ENCODE results near the gene TLL1.

TLL1 gene

GRCh38 chr4:166128403-166128802 is 255.4 kb downstream of the TLL1 start:
- CTCF ChIA-PET = interaction anchor here (0.6 kb wide), 1 partner anchor 88 kb away, joined by 3 read pairs; no protein-coding TSS in a partner anchor
- POLR2A ChIA-PET = no interaction called here
- TF ChIP-seq, protein P1, sequence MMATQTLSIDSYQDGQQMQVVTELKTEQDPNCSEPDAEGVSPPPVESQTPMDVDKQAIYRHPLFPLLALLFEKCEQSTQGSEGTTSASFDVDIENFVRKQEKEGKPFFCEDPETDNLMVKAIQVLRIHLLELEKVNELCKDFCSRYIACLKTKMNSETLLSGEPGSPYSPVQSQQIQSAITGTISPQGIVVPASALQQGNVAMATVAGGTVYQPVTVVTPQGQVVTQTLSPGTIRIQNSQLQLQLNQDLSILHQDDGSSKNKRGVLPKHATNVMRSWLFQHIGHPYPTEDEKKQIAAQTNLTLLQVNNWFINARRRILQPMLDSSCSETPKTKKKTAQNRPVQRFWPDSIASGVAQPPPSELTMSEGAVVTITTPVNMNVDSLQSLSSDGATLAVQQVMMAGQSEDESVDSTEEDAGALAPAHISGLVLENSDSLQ (IDR thresholded peaks at IDR 0.05) = no peak
- TF ChIP-seq FOXA1 (IDR thresholded peaks at IDR 0.05) (no peak), HDGF (IDR thresholded peaks at IDR 0.05; ENCODE audit: borderline replicate concordance) (no peak), L3MBTL2 (conservative IDR thresholded peaks at IDR 0.05) (no peak), ARNT (IDR thresholded peaks at IDR 0.05) (no peak), LEF1 (IDR thresholded peaks at IDR 0.05; ENCODE audit: borderline replicate concordance) (no peak), ZNF384 (IDR thresholded peaks at IDR 0.05) (no peak), SUZ12 (IDR thresholded peaks at IDR 0.05) (no peak), FOXK2 (IDR thresholded peaks at IDR 0.05) (no peak), SP1 (IDR thresholded peaks at IDR 0.05) (no peak), FOXM1 (IDR thresholded peaks at IDR 0.05; ENCODE audit: borderline replicate concordance) (no peak), ELF4 (IDR thresholded peaks at IDR 0.05) (no peak), NFRKB (IDR thresholded peaks at IDR 0.05) (no peak), BHLHE40 (IDR thresholded peaks at IDR 0.05; ENCODE audit: borderline replicate concordance) (no peak), TARDBP (IDR thresholded peaks at IDR 0.05) (no peak), CTBP1 (IDR thresholded peaks at IDR 0.05; ENCODE audit: borderline replicate concordance) (no peak)
- no peak for DNase-seq (ENCODE audit: extremely low spot score)

DNA sequence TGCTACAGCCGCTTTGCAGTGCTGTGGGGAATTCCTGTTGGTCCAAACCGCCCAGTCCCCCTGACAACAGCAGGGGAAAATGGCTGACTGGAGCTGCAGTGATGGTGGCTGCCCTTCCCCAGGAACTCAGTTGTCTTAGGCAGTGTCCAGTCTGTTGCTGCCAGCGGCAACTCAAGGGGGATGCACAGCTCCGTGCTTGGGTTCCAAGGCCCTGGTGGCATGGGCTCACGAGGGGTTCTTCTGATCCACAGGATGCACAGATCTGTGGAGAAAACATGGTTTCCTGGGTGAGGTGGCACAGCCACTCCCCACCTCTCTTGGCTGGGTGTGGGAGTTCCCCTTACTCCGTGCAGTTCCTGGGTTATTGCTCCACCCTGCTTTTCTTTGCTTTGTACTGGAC is 261.2 kb downstream of the TLL1 start:
- ChIA-PET CTCF (no interaction called here), POLR2A (no interaction called here)
- TF ChIP-seq ARNT (IDR thresholded peaks at IDR 0.05) (no peak), FOXM1 (IDR thresholded peaks at IDR 0.05; ENCODE audit: borderline replicate concordance) (no peak), SP1 (IDR thresholded peaks at IDR 0.05) (no peak), SUZ12 (IDR thresholded peaks at IDR 0.05) (no peak), FOXA1 (IDR thresholded peaks at IDR 0.05) (no peak), FOXK2 (IDR thresholded peaks at IDR 0.05) (no peak), NFRKB (IDR thresholded peaks at IDR 0.05) (no peak), TARDBP (IDR thresholded peaks at IDR 0.05) (no peak), BHLHE40 (IDR thresholded peaks at IDR 0.05; ENCODE audit: borderline replicate concordance) (no peak), ELF4 (IDR thresholded peaks at IDR 0.05) (no peak), LEF1 (IDR thresholded peaks at IDR 0.05; ENCODE audit: borderline replicate concordance) (no peak)
- TF ChIP-seq, protein P1 (IDR thresholded peaks at IDR 0.05) = no peak
- DNase-seq (ENCODE audit: extremely low spot score) = no peak

- CTCF ChIA-PET = no interaction called here
- TF ChIP-seq FOXM1 (IDR thresholded peaks at IDR 0.05; ENCODE audit: borderline replicate concordance) (no peak), ARNT (IDR thresholded peaks at IDR 0.05) (no peak), HDGF (IDR thresholded peaks at IDR 0.05; ENCODE audit: borderline replicate concordance) (no peak), FOXA1 (IDR thresholded peaks at IDR 0.05) (no peak), NFRKB (IDR thresholded peaks at IDR 0.05) (no peak), TARDBP (IDR thresholded peaks at IDR 0.05) (no peak)
- TF ChIP-seq, protein P1 (IDR thresholded peaks at IDR 0.05) = no peak
- no peak for DNase-seq (ENCODE audit: extremely low spot score)
- POLR2A ChIA-PET = no interaction called here
Measured at GRCh38 chr4:166140951-166141350, 267.9 kb downstream of the TLL1 start.

- ChIA-PET CTCF (no interaction called here), POLR2A (no interaction called here)
- no peak for TF ChIP-seq CTBP1 (IDR thresholded peaks at IDR 0.05; ENCODE audit: borderline replicate concordance)
- TF ChIP-seq, protein P1 (IDR thresholded peaks at IDR 0.05) = no peak
- TF ChIP-seq BHLHE40 (IDR thresholded peaks at IDR 0.05; ENCODE audit: borderline replicate concordance) = no peak
- TF ChIP-seq ARNT (IDR thresholded peaks at IDR 0.05) = no peak
- TF ChIP-seq ZNF384 (IDR thresholded peaks at IDR 0.05) = no peak
- TF ChIP-seq NFRKB (IDR thresholded peaks at IDR 0.05) = no peak
- TF ChIP-seq HDGF (IDR thresholded peaks at IDR 0.05; ENCODE audit: borderline replicate concordance) = no peak
- no peak for TF ChIP-seq SUZ12 (IDR thresholded peaks at IDR 0.05)
- no peak for TF ChIP-seq SP1 (IDR thresholded peaks at IDR 0.05)
- no peak for TF ChIP-seq LEF1 (IDR thresholded peaks at IDR 0.05; ENCODE audit: borderline replicate concordance)
- no peak for TF ChIP-seq L3MBTL2 (conservative IDR thresholded peaks at IDR 0.05)
- no peak for TF ChIP-seq TARDBP (IDR thresholded peaks at IDR 0.05)
- no peak for TF ChIP-seq FOXK2 (IDR thresholded peaks at IDR 0.05)
- no peak for TF ChIP-seq FOXM1 (IDR thresholded peaks at IDR 0.05; ENCODE audit: borderline replicate concordance)
- DNase-seq (ENCODE audit: extremely low spot score) = no peak
Measured at GRCh38 chr4:166143227-166143626, 270.2 kb downstream of the TLL1 start.

DNA sequence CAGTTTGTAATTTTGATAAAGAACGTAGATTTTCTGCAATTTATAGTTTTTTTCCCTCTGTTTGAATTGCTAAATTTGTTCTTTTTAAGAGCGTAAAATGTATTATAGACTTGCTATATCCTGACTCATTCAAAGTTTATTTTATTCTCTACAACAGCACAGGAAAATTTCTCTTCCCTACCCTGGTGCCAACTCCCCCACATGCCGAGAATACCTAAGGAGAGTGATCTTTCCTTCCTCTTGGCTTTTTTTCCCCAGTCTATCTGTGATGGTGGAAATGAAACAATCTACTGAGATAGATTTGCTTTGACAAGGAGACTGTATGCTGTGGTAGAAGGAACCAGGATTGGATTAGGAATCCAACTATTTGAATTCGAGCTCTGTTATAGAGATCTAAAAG is 271.6 kb downstream of the TLL1 start:
- ChIA-PET CTCF (interaction anchor here (1.1 kb wide), 1 partner anchor 21 kb away, joined by 3 read pairs; no protein-coding TSS in a partner anchor), POLR2A (no interaction called here)
- DNase-seq (ENCODE audit: extremely low spot score) = no peak
- TF ChIP-seq ZNF384 (IDR thresholded peaks at IDR 0.05) (no peak), SUZ12 (IDR thresholded peaks at IDR 0.05) (no peak), BHLHE40 (IDR thresholded peaks at IDR 0.05; ENCODE audit: borderline replicate concordance) (no peak), FOXA1 (IDR thresholded peaks at IDR 0.05) (no peak), ELF4 (IDR thresholded peaks at IDR 0.05) (no peak), LEF1 (IDR thresholded peaks at IDR 0.05; ENCODE audit: borderline replicate concordance) (no peak), FOXM1 (IDR thresholded peaks at IDR 0.05; ENCODE audit: borderline replicate concordance) (no peak), NFRKB (IDR thresholded peaks at IDR 0.05) (no peak), HDGF (IDR thresholded peaks at IDR 0.05; ENCODE audit: borderline replicate concordance) (no peak), TARDBP (IDR thresholded peaks at IDR 0.05) (no peak), ARNT (IDR thresholded peaks at IDR 0.05) (no peak), L3MBTL2 (conservative IDR thresholded peaks at IDR 0.05) (no peak), FOXK2 (IDR thresholded peaks at IDR 0.05) (no peak)
- TF ChIP-seq, protein P1 (IDR thresholded peaks at IDR 0.05) = no peak
